ENCODE results near the gene XNDC1N.
A peak's percentile ranks its signal among the peaks of the same experiment; 100 is the strongest.
"Not testable (repeated sequence)": the region's sequence is repeated elsewhere in the genome, so short reads cannot be mapped to it uniquely, and the experiment has no call there.

Gene XNDC1N

DNA sequence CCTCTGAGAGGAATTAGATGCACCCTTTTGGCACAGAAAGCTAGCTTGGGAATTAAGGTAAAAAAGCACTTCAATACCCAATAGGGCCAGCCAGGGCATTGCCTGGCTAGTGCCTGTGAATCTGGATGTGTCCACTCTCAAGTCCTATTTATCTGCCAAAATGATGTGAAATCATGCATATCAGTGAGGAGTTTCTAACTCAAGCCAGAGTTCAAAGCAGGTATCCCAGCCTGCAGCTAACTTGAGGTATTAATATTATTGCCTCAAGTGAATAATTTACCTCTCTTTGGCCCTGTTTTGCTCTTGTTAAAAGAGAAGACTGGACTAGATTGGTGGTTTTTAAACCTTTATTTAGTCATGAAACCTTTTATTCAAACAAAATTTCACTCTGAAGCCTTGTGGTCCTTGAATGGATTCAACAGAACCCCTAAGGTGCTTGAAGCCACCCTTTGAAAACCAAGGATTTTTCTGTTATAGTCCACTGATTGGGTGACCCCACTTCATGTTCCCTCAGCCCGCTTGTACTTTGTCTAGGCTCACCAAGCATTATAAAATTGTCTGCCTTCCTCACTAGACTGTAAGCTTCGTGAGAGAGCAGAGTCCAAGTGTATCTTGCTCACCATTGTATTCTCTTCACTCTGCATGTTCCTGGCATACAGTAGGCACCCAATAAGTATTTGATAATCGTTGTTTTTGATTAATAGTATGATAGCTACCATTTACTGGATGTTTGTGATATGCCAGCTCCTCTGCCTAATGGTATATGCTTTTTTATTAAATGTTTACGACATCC lies 4.9 kb upstream of the XNDC1N start:
- DNase-seq (ENCODE audit: low read depth in 2 of 2) = no peak

DNA sequence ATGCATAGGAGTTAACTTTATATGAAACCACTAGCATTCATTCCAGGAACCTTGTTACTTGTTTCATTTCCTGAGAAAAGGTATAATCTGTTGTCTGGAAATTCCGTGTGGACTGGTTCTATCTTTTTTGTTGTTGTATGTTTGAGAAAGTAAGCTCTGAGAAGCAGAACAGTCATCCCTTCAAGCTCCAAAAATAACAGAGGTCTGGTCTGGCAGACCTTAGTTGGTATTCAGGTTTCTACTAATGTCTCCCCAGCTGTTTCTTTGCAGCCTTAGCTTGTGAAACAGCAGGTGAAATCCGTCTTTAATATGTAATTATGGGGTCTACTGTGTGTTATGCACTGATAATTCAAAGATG lies 2.8 kb upstream of the XNDC1N start:
- DNase-seq (ENCODE audit: low read depth in 2 of 2) = no peak

DNA sequence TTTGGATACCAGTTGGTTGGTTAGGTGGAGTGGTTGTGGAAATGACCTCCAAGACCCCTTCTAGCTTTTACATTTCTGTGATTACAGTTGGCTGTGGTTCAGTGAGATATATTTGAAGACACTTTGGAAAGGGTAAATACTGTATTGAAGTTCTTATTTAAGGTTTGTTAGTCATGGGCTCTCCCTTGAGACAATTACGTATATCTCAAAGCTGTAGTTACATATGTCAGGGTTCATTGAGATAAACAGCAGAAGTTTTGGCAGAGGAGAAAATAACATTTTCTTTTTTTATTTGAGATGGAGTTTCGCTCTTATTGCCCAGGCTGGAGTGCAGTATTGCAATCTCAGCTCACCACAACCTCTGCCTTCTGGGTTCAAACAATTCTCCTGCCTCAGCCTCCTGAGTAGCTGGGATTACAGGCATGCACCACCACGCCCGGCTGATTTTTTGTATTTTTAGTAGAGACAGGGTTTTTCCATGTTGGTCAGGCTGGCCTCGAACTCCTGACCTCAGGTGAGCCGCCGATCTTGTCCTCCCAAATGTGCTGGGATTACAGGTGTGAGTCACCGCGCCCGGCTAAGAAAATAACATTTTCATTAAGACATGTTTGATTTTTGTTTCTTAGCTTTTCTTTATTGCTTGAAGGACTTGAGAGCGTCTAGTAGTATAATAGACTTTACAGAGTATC lies 2.3 kb upstream of the XNDC1N start:
- no peak for DNase-seq (ENCODE audit: low read depth in 2 of 2)

DNA sequence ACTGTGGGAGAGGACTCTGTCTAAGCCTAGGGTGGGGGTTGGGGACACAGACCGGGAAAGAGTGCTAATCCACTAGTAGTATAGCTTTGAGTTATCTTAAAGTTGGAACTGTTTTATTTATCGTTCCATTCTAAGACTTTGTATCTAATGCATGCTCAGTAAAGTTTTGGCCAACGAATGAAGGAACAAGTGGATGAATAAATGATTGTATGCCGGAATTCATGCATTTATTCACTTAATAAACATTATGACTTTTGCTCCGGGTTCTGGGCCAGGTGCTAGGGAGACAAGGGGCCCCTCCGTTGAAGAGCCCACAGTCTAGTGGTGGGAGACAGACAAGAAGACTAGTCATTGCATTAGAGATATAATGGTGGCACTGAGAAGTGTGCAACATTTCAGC lies 1.1 kb upstream of the XNDC1N start:
- DNase-seq (ENCODE audit: low read depth in 2 of 2) = no peak

DNA sequence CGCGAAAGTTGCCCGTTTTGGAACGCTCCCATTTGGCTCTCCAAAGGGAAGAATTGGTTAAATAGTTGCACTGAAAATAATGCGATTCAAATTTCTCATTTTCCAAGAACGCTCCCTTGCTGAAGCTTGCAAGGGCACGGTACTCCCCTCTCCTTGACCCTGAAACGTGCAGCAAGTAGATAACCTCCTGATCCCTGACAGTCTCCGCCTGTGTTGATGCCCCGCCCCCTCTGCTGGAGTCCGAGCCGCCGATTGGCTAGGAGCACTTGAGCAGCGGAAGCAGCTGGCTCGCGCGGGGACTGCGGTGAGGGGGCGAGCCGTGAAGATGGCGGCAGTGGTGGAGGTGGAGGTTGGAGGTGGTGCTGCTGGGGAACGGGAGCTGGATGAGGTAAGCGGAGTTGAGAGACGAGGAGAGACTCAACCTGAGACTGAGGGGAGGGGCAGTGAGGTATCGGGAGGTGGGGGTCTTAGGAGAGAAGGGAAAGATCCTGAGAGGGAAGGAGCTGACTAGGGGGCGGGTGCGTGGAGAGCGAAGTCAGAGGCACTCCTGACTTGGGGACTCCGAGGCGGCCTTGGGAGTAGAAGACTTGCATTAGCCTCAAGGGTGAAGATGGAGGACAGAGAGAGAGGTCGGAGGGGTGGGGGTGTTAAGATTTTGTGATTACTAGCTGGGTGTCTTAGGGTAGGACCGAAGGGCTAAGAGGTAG lies 496 bp upstream of the XNDC1N start, which contains the start of gene RNF121:
RNF121 (plus strand) TSS at position 310 of the 707 bp plus-strand sequence; CDS start at position 326, 16 bp downstream.
- peak; percentile 86 to 94 for DNase-seq (ENCODE audit: low read depth in 2 of 2)

DNA sequence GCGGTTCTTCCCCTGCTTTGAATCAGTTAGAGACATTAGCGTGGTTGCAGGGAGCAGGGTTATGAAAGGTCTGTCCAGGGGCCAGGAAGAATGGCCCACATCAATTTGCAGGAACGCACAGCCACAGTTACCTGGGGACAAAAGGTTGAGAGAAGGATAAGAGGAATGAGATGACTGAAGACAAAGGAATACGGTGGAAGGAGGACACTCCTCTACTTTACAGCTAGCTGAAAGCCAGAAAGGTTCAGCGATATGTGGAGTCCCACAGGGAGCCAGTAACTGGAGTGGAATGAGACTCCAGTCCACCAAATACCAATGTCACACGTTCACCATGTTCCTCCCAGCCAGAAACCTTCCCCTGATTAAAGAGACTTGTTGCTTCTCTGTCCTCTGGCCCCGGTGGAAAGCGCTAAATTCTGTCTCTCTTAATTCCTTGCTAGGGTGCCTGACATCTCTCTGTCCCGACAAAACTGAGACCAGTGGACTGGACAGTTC lies 10.7 kb downstream of the XNDC1N start:
- DNase-seq (ENCODE audit: low read depth in 2 of 2) = no peak

DNA sequence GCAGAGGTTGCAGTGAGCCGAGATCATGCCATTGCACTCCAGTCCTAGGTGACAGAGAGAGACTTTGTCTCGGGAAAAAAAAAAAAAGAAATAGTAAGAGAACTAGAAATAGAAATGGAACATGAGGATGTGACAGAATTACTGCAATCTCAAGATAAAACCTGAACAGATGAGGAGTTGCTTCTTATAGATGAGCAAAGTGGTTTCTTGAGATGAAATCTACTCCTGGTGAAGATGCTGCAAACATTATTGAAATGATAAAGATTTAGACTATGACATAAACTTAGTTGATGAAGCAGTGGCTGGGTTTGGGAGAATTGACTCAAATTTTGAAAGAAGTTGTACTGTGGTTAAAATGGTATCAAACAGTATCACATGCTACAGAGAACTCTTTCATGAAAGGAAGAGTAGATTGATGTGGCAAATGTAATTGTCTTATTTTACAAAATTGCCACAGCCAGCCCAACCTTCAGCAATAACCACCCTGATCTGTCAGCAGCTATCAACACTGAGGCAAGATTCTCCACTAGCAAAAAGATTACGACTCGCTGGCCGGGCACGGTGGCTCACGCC lies 13.7 kb downstream of the XNDC1N start:
- DNase-seq (ENCODE audit: low read depth in 2 of 2) = no peak

DNA sequence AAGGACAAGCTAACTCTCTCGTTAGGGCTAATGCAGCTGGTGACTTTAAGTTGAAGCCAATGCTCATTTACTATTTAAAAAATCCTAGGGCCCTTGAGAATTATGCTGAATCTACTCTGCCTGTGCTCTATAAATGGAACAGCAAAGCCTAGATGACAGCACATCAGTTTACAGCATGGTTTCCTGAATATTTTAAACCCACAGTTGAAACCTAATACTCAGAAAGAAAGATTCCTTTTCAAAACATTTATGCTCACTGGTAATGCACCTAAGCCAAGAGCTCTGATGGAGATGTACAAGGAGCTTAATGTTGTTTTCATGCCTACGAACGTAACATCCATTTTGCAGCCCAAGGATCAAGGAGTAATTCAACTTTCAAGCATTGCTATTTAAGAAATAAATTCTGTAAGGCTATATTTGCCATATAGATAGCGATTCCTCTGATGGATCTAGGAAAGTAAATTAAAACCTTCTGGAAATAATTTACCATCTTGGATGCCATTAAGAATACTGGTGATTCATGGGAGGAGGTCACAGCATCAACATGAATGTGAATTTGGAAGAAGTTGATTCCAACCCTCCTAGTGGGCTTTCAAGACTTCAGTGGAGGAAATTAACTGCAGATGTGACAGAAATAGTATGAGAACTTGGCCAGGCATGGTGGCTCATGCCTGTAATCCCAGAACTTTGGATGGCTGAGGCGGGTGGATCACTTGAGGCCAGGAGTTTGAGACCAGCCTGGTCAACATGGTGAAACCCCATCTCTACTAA lies 14.5 kb downstream of the XNDC1N start:
- no peak for DNase-seq (ENCODE audit: low read depth in 2 of 2)

DNA sequence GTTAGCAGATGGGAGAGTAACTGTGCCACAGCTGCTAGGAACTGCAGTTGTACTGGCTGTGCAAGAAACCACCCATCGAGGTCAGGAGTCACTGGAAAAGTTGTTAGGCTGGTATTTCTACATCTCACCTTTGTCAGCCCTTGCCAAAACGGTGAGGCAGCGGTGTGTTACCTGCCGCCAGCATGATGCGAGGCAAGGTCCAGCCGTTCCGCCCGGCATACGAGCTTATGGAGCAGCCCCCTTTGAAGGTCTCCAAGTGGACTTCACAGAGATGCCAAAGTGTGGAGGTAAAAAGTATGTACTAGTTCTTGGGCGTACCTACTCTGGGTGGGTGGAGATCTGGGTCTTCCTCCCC lies 16.4 kb downstream of the XNDC1N start:
- DNase-seq (ENCODE audit: low read depth in 2 of 2) = not testable (repeated sequence)

DNA sequence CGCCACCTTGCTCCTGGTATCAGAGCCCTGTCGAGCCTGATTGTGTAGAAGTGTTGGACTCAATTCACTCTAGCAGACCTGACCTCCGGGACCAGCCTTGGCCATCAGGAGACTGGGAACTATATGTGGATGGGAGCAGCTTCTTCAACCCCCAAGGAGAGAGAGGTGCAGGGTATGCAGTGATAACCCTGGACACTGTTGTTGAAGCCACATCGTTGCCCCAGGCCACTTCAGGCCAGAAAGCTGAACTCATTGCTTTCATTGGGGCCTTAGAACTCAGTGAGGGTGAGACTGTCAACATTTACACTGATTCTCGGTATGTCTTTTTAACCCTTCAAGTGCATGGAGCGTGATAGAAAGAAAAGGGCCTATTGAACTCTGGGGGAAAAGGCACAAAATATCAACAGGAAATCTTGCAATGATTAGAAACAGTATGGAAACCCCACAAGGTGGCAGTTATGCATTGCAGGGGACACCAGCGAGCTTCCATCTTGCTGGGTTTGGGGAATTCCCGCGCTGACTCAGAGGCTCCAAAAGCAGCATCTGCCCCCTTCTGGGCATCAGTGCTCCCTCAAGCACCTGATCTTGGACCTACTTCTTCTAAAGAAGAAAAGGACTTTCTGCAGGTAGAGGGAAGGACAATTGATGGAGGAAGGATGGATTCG lies 16.9 kb downstream of the XNDC1N start:
- peak in 1 of 2 donors; percentile 47 for DNase-seq (ENCODE audit: low read depth in 2 of 2)

DNA sequence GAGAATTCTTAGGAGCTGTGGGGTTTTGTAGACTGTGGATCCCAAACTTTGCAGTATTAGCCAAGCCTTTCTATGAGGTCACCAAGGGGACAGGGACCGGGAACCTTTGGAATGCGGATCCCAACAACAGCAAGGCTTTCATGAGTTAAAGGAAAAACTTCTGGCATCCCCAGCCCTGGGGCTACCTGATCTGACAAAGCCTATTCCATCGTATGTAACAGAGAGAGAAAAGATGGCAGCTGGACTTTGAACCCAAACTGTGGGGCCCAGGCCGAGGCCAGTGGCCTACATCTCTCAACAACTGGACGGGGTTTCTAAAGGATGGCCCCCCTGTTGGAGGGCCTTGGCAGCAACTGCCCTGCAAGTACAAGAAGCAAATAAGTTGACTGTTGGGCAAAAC lies 17.6 kb downstream of the XNDC1N start:
- not testable (repeated sequence) for DNase-seq (ENCODE audit: low read depth in 2 of 2)

DNA sequence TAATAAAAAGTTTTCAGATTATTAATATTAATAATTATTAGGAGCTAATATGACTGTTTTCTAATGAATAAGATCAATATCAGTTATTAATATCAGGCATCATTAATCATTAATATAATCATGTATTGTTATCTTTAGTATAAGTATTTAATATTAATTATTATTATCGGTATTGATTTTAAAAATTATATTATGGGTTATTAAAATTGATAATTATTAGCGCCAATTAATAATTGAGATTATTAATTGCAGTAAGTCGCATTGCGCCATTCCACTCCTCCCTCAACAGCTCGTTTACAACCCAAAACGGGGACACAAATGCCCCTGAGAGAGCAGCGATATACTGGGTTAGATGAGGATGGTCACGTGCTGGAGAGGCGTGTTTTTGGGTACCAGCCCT lies 20.2 kb downstream of the XNDC1N start:
- DNase-seq (ENCODE audit: low read depth in 2 of 2) = no peak

DNA sequence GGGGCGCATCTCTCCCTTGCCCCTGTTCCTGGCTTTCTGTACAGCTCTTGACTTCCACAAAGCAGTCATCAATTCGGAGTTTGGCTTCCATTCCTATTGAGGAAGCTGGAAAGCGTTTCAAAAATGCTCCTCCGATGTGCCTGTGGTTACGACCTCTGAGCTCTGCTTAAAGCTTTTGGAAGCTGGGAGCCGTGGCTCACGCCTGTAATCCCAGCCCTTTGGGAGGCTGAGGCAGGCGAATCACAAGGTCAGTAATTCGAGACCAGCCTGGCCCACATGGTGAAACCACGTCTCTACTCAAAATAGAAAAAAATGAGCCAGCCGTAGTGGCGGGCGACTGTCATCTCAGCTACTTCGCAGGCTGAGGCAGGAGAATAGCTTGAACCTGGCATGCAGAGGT lies 27.3 kb downstream of the XNDC1N start:
- not testable (repeated sequence) for DNase-seq (ENCODE audit: low read depth in 2 of 2)

DNA sequence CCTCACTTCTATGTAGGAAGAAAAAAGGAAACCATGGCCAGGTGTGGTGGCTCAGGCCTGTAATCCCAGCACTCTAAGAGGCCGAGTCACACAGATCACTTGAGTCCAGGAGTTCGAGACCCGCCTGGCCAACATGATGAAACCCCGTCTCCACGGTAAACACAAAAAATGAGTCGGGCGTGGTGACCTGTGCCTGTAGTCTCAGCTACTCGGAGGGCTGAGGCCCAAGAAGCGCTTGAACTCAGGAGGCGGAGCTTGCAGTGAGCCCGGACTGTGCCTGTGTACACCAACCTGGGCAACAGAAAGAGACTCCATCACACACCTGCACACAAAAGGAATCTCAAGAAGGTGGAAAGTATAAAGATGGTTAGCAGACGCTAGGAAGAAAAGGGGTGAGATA lies 32.4 kb downstream of the XNDC1N start:
- no peak for DNase-seq (ENCODE audit: low read depth in 2 of 2)

DNA sequence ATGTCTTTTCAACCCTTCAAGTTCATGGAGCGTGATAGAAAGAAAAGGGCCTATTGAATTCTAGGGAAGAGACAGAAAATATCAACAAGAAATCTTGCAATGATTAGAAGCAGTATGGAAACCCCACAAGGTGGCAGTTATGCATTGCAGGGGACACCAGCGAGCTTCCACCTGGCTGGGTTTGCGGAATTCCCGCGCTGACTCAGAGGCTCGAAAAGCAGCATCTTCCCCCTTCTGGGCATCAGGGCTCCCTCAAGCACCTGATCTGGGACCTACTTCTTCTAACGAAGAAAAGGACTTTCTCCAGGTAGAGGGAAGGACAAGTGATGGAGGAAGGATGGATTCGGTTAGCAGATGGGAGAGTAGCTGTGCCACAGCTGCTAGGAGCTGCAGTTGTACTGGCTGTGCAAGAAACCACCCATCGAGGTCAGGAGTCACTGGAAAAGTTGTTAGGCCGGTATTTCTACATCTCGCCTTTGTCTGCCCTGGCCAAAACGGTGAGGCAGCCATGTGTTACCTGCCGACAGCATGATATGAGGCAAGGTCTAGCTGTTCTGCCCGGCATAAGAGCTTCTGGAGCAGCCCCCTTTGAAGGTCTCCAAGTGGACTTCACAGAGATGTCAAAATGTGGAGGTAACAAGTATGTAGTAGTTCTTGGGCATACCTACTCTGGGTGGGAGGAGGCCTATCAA lies 39.1 kb downstream of the XNDC1N start:
- DNase-seq (ENCODE audit: low read depth in 2 of 2) = not testable (repeated sequence)

DNA sequence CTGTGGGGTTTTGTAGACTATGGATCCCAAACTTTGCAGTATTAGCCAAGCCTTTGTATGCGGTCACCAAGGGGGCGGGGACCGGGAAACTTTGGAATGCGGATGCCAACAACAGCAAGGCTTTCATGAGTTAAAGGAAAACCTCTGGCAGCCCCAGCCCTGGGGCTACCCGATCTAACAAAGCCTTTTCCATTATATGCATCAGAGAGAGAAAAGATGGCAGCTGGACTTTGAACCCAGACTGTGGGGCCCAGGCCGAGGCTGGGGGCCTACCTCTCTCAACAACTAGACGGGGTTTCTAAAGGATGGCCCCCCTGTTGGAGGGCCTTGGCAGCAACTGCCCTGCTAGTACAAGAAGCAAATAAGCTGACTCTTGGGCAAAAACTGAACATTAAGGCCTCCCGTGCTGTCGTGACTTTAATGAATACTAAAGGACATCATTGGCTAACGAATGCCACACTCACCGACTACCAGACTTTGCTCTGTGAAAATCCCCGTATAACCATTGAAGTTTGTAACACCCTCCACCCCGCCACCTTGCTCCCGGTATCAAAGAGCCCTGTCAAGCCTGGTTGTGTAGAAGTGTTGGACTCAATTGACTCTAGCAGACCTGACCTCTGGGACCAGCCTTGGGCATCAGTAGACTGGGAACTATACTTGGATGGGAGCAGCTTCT lies 39.9 kb downstream of the XNDC1N start:
- DNase-seq (ENCODE audit: low read depth in 2 of 2) = not testable (repeated sequence)

DNA sequence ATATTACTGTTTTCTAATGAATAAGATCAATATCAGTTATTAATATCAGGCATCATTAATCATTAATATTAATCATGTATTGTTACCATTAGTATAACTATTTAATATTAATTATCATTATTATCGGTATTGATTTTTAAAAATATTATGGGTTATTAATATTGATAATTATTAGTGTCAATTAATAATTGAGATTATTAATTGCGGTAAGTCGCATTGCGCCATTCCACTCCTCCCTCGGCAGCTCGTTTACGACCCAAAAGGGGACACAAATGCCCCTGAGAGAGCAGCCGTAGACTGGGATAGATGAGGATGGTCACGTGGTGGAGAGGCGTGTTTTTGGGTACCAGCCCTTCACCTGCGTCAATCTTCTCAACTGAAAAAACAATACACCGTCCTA lies 42.6 kb downstream of the XNDC1N start:
- DNase-seq (ENCODE audit: low read depth in 2 of 2) = not testable (repeated sequence)

All from stimulated activated CD4-positive, alpha-beta T cell treated with anti-CD3 and anti-CD28 coated beads, Interleukin-1b, Interleukin-23, amount 100 ng/mL, for 1 hour (primary cell).